ENCODE measurements around the gene HMX1. TPM values are rescaled to one million over a fixed set of nuclear protein-coding genes. Genes with fewer than 3 reads are reported as not detected.

The HMX1 gene
- total RNA-seq, 1 experiment from 2014 or later, result not detected

DNA sequence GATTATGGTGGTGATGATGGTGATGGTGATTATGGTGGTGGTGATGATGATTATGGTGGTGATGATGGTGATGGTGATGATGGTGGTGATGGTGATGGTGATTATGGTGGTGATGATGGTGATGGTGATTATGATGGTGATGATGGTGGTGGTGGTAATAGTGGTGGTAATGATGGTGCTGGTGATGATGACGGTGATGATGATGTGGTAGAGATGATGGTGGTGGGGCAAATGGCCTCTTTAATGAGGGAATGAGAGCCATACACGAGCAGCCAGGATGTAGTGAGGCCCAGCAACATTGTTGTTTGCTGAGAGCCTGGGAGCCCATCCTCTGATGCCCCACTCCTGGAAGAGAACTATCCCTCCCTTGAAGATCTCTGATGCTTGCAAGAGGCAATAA is 29.0 kb downstream of the HMX1 start:
- ChIA-PET POLR2A (no interaction called here), CTCF (interaction anchor here (0.7 kb wide), 1 partner anchor 75 kb away, joined by 3 read pairs; no protein-coding TSS in a partner anchor)
- no peaks in the 10 kb centered on the region for H3K27me3 Mint-ChIP-seq (ENCODE audit: insufficient read depth, unreplicated experiment)
- TF ChIP-seq, protein P1, sequence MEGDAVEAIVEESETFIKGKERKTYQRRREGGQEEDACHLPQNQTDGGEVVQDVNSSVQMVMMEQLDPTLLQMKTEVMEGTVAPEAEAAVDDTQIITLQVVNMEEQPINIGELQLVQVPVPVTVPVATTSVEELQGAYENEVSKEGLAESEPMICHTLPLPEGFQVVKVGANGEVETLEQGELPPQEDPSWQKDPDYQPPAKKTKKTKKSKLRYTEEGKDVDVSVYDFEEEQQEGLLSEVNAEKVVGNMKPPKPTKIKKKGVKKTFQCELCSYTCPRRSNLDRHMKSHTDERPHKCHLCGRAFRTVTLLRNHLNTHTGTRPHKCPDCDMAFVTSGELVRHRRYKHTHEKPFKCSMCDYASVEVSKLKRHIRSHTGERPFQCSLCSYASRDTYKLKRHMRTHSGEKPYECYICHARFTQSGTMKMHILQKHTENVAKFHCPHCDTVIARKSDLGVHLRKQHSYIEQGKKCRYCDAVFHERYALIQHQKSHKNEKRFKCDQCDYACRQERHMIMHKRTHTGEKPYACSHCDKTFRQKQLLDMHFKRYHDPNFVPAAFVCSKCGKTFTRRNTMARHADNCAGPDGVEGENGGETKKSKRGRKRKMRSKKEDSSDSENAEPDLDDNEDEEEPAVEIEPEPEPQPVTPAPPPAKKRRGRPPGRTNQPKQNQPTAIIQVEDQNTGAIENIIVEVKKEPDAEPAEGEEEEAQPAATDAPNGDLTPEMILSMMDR (IDR thresholded peaks at IDR 0.05; ENCODE audit: unreplicated experiment), result no peak
- intact Hi-C loops (cut with micrococcal nuclease), result no loop called here
- no peak overlapping the region for H3K4me3 Mint-ChIP-seq (ENCODE audit: unreplicated experiment)
- DNase-seq (ENCODE audit: unreplicated experiment), result no peak
- no peaks in the 10 kb centered on the region for H3K9me3 Mint-ChIP-seq (ENCODE audit: unreplicated experiment)
- H3K4me1 Mint-ChIP-seq (ENCODE audit: insufficient read depth, unreplicated experiment), result no peaks in the 10 kb centered on the region
- H3K36me3 Mint-ChIP-seq (ENCODE audit: insufficient read depth, unreplicated experiment), result peaks cover 6% of the 10 kb centered on the region
- H3K27ac Mint-ChIP-seq (ENCODE audit: low read depth, unreplicated experiment), result no peak overlapping the region
- no TSS peak for BruUV-seq (replicated peaks)

DNA sequence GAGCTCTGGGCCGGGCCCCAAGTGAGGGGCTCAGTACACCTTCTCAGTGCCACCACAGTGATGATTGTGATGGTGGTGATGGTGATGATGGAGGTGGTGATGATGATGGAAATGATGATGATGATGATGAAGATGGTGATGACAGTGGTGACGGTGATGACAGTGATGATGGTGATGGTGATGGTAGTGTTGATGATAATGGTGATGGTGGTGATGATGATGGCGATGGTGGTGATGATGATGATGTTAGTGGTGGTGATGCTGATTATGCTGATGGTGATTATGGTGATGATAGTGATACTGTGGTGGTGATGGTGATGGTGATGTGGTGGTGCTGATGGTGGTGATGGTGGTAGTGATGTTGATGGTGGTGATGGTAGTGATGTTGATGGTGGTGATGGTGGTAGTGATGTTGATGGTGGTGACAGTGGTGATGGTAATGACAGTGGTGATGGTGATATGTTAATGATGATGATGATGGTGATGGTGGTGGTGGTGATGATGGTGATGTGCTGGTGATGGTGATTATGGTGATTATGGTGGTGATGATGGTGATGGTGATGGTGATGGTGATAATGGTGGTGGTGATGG is 29.9 kb downstream of the HMX1 start:
- Mint-ChIP-seq H3K4me3 (ENCODE audit: unreplicated experiment) (no peak overlapping the region), H3K4me1 (ENCODE audit: insufficient read depth, unreplicated experiment) (no peaks in the 10 kb centered on the region), H3K27ac (ENCODE audit: low read depth, unreplicated experiment) (no peak overlapping the region), H3K9me3 (ENCODE audit: unreplicated experiment) (no peaks in the 10 kb centered on the region), H3K36me3 (ENCODE audit: insufficient read depth, unreplicated experiment) (peaks cover 1% of the 10 kb centered on the region), H3K27me3 (ENCODE audit: insufficient read depth, unreplicated experiment) (no peaks in the 10 kb centered on the region)
- no peak for DNase-seq (ENCODE audit: unreplicated experiment)
- ChIA-PET CTCF (interaction anchor here (0.5 to 0.6 kb wide), 2 partner anchors 86 to 372 kb away, joined by 3 read pairs; no protein-coding TSS in a partner anchor), POLR2A (no interaction called here)
- intact Hi-C loops (cut with micrococcal nuclease), result no loop called here
- TF ChIP-seq, protein P1 (IDR thresholded peaks at IDR 0.05; ENCODE audit: unreplicated experiment), result no peak
- BruUV-seq (replicated peaks), result no TSS peak

DNA sequence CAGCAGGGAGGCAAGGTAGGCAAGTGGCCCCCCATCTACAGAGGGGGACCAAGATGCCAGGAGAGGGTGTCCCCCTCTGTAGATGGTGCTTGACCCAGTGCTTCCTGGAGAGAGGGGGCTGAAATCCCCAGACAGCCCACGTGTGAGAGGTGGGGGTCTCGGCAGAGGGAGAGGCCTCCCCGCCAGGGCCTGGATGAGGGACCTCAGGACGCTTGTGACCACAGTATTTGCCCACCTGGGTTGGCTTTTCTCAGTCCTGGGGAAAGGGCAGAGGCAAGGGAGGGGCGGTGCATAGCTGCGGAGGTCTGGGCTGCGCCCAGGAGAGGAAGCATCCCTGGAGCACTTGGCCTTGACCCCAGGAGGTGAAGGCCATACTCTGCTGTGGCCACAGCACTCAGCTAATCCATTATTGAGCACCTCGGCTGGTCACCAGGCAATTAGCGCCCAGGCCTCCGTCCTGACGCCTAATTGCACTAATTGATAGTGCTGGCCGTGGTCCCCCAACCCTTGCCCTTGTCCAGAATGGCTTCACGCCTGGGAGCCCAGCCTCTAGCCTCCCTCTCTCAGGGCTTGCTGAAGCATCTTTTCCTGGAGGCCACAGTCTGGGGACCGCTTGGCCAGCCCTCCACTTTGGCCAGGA is 30.7 kb downstream of the HMX1 start:
- CTCF ChIA-PET, result interaction anchor here (0.5 kb wide), 1 partner anchor 85 kb away, joined by 3 read pairs; no protein-coding TSS in a partner anchor
- intact Hi-C loops (cut with micrococcal nuclease), result no loop called here
- POLR2A ChIA-PET, result no interaction called here
- Mint-ChIP-seq H3K27ac (ENCODE audit: low read depth, unreplicated experiment) (no peak overlapping the region), H3K36me3 (ENCODE audit: insufficient read depth, unreplicated experiment) (no peaks in the 10 kb centered on the region), H3K9me3 (ENCODE audit: unreplicated experiment) (no peaks in the 10 kb centered on the region), H3K4me1 (ENCODE audit: insufficient read depth, unreplicated experiment) (no peaks in the 10 kb centered on the region), H3K4me3 (ENCODE audit: unreplicated experiment) (no peak overlapping the region), H3K27me3 (ENCODE audit: insufficient read depth, unreplicated experiment) (no peaks in the 10 kb centered on the region)
- TF ChIP-seq, protein P1 (IDR thresholded peaks at IDR 0.05; ENCODE audit: unreplicated experiment), result no peak
- no peak for DNase-seq (ENCODE audit: unreplicated experiment)
- BruUV-seq (replicated peaks), result no TSS peak

DNA sequence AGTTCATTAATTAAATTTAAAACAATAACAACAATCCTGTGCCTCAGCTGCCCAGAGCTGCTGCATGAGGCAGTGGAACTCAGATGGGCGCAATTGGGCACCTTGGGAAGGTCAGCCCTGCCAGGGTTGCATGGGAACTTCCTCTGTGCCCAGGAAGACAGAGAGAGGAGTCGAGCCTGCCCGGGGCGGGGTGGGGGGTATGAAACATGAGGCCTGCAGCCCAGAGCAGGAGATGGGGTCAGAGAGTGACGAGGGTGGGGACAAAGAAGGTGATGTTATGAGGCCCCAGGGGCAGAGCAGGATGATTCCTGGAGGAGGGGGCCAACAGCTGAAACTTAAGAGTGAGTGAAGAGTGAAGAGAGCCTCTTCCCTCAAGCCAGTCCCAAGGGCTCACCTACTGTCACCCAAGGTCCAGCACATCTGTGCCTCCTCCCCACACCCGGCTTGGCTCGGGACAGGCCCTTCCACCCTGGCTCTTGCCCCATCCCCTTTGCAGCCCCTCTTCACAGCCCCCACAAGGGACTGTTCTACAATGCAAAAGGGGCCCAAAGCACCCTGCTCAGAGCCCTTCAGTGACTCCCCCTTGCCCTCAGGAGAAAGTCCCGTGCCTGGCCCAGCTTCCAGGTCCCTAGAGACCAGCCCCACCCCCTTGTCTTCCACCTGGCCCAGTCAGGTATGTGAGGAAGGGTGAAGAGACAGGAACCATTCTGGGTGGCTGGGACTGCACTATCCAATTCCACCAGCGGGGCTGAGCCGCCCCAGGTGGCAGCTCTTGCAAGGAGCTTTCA is 31.4 kb downstream of the HMX1 start:
- CTCF ChIA-PET, result no interaction called here
- H3K27ac Mint-ChIP-seq (ENCODE audit: low read depth, unreplicated experiment), result no peak overlapping the region
- intact Hi-C loops (cut with micrococcal nuclease), result no loop called here
- no peaks in the 10 kb centered on the region for H3K9me3 Mint-ChIP-seq (ENCODE audit: unreplicated experiment)
- POLR2A ChIA-PET, result no interaction called here
- DNase-seq (ENCODE audit: unreplicated experiment), result no peak
- H3K4me1 Mint-ChIP-seq (ENCODE audit: insufficient read depth, unreplicated experiment), result no peaks in the 10 kb centered on the region
- H3K27me3 Mint-ChIP-seq (ENCODE audit: insufficient read depth, unreplicated experiment), result no peaks in the 10 kb centered on the region
- TF ChIP-seq, protein P1 (IDR thresholded peaks at IDR 0.05; ENCODE audit: unreplicated experiment), result no peak
- no peak overlapping the region for H3K4me3 Mint-ChIP-seq (ENCODE audit: unreplicated experiment)
- H3K36me3 Mint-ChIP-seq (ENCODE audit: insufficient read depth, unreplicated experiment), result no peaks in the 10 kb centered on the region
- no TSS peak for BruUV-seq (replicated peaks)
